Activated CD8-positive, alpha-beta T cell treated with anti-CD3 and anti-CD28 coated beads, Interleukin-2, amount 10 ng/mL, durations not matched to agents 7 days and 5 days (primary cell): ENCODE data around the gene TSPEAR. TPM values are rescaled to one million over a fixed set of nuclear protein-coding genes. Genes with fewer than 3 reads are reported as not detected.

Experiments used
- ATAC-seq: fragments of 150-1000 bp; cut with Tn5 transposase; one replicate; pipeline ENCODE4 v1.10.0; 2021; ENCODE audit warnings: moderate library complexity
- CTCF ChIA-PET: fragments of 350-600 bp; sonication (Branson Sonifier 250); formaldehyde crosslinking; loops from one replicate; lab custom pipeline; 2021; ENCODE audit warnings: antibody characterized with exemption; lab: Charles Lee
- POLR2A ChIA-PET: fragments of 350-600 bp; sonication (Branson Sonifier 250); formaldehyde crosslinking; loops from one replicate; lab custom pipeline; 2021; ENCODE audit warnings: antibody characterized with exemption; lab: Charles Lee
- DNase-seq: peaks from one replicate; pipeline ENCODE4 v3.0.0-alpha.2; 2020
- H3K27ac Mint-ChIP-seq: one replicate; pipeline ENCODE4 v1.8.0; 2021; ENCODE audit warnings: mild to moderate bottlenecking, mixed read lengths
- H3K27me3 Mint-ChIP-seq: one replicate; pipeline ENCODE4 v1.8.0; 2021; ENCODE audit warnings: low read depth, mixed read lengths
- H3K36me3 Mint-ChIP-seq: one replicate; pipeline ENCODE4 v1.8.0; 2021; ENCODE audit warnings: low read depth, mixed read lengths
- H3K4me1 Mint-ChIP-seq: one replicate; pipeline ENCODE4 v1.8.0; 2021; ENCODE audit warnings: low read depth, mixed read lengths
- H3K4me3 Mint-ChIP-seq: one replicate; pipeline ENCODE4 v1.8.0; 2021; ENCODE audit warnings: mild to moderate bottlenecking, mixed read lengths
- H3K9me3 Mint-ChIP-seq: one replicate; pipeline ENCODE4 v1.8.0; 2022; ENCODE audit warnings: mixed read lengths; ENCODE audit not compliant: insufficient read depth
- total RNA-seq, 2 experiments: library from RNA; stranded (reverse); gene quantifications; one replicate each; pipeline ENCODE4 v1.2.3, GENCODE V29; 2021

The TSPEAR gene
- total RNA-seq, 2 experiments from 2014 or later: not detected

GRCh38 chr21:44544566-44544965 lies 166.8 kb downstream of the TSPEAR start:
- no peak for DNase-seq
- no peak overlapping the region for H3K4me3 Mint-ChIP-seq
- no peak for ATAC-seq
- peaks cover 21% of the 10 kb centered on the region for H3K4me1 Mint-ChIP-seq
- peaks cover 26% of the 10 kb centered on the region for H3K9me3 Mint-ChIP-seq
- no peaks in the 10 kb centered on the region for H3K27me3 Mint-ChIP-seq
- ChIA-PET CTCF (no interaction called here), POLR2A (no interaction called here)
- peaks cover 26% of the 10 kb centered on the region for H3K36me3 Mint-ChIP-seq
- no peak overlapping the region for H3K27ac Mint-ChIP-seq

- no peak for DNase-seq
- no peak overlapping the region for H3K27ac Mint-ChIP-seq
- peaks cover 21% of the 10 kb centered on the region for H3K9me3 Mint-ChIP-seq
- peaks cover 11% of the 10 kb centered on the region for H3K4me1 Mint-ChIP-seq
- ChIA-PET POLR2A (no interaction called here), CTCF (no interaction called here)
- H3K36me3 Mint-ChIP-seq: peaks cover 19% of the 10 kb centered on the region
- H3K4me3 Mint-ChIP-seq: no peak overlapping the region
- no peaks in the 10 kb centered on the region for H3K27me3 Mint-ChIP-seq
- ATAC-seq: no peak
Observed at GRCh38 chr21:44542716-44543115, 168.7 kb downstream of the TSPEAR start.

GRCh38 chr21:44540741-44541288 lies 170.6 kb downstream of the TSPEAR start:
- Mint-ChIP-seq H3K4me1 (no peaks in the 10 kb centered on the region), H3K27me3 (no peaks in the 10 kb centered on the region), H3K4me3 (no peak overlapping the region), H3K27ac (no peak overlapping the region), H3K36me3 (peaks cover 5% of the 10 kb centered on the region), H3K9me3 (peaks cover 6% of the 10 kb centered on the region)
- ChIA-PET POLR2A (no interaction called here), CTCF (no interaction called here)
- DNase-seq: peak; percentile 9
- ATAC-seq: no peak

GRCh38 chr21:44539991-44540666 lies 171.2 kb downstream of the TSPEAR start, which contains the start of gene KRTAP10-1:
KRTAP10-1 (minus strand) TSS chr21:44540195; CDS start chr21:44540150, 45 bp downstream.
- Mint-ChIP-seq H3K4me3 (no peak within 1 kb of the TSS), H3K4me1 (no peaks in the 10 kb centered on the region), H3K9me3 (no peaks in the 10 kb centered on the region), H3K27me3 (no peaks in the 10 kb centered on the region), H3K36me3 (no peaks in the 10 kb centered on the region), H3K27ac (no peak within 1 kb of the TSS)
- no peak for ATAC-seq
- POLR2A ChIA-PET: no interaction called here
- CTCF ChIA-PET: no interaction called here
- DNase-seq: peak; percentile 12

GRCh38 chr21:44539046-44539445 lies 172.3 kb downstream of the TSPEAR start:
- ATAC-seq (no peak), DNase-seq (no peak)
- Mint-ChIP-seq H3K27me3 (peaks cover 3% of the 10 kb centered on the region), H3K27ac (no peak overlapping the region), H3K9me3 (no peaks in the 10 kb centered on the region), H3K4me1 (no peaks in the 10 kb centered on the region), H3K4me3 (no peak overlapping the region), H3K36me3 (no peaks in the 10 kb centered on the region)
- POLR2A ChIA-PET: interaction anchor here (0.7 kb wide), 1 partner anchor 601 kb away, joined by 3 read pairs; no protein-coding TSS in a partner anchor
- CTCF ChIA-PET: no interaction called here

GRCh38 chr21:44537930-44538911 lies 173.2 kb downstream of the TSPEAR start:
- H3K36me3 Mint-ChIP-seq: no peaks in the 10 kb centered on the region
- DNase-seq: no peak
- no peaks in the 10 kb centered on the region for H3K9me3 Mint-ChIP-seq
- peaks cover 3% of the 10 kb centered on the region for H3K27me3 Mint-ChIP-seq
- ChIA-PET POLR2A (interaction anchor here (0.7 kb wide), 1 partner anchor 602 kb away, joined by 3 read pairs; no protein-coding TSS in a partner anchor), CTCF (interaction anchor here (1.5 kb wide), 1 partner anchor 256 kb away, joined by 9 read pairs; no protein-coding TSS in a partner anchor)
- H3K4me1 Mint-ChIP-seq: no peaks in the 10 kb centered on the region
- H3K4me3 Mint-ChIP-seq: no peak overlapping the region
- H3K27ac Mint-ChIP-seq: no peak overlapping the region
- ATAC-seq: no peak

- DNase-seq: no peak
- ChIA-PET CTCF (interaction anchor here (0.6 to 1.5 kb wide), 3 partner anchors 26 to 83 kb away, joined by 3 to 5 read pairs (median 3); no protein-coding TSS in a partner anchor), POLR2A (interaction anchor here (0.6 kb wide), 1 partner anchor 21 kb away, joined by 3 read pairs; no protein-coding TSS in a partner anchor)
- ATAC-seq: no peak
- H3K27ac Mint-ChIP-seq: no peak overlapping the region
- no peaks in the 10 kb centered on the region for H3K4me1 Mint-ChIP-seq
- H3K27me3 Mint-ChIP-seq: peaks cover 3% of the 10 kb centered on the region
- H3K36me3 Mint-ChIP-seq: no peaks in the 10 kb centered on the region
- no peak overlapping the region for H3K4me3 Mint-ChIP-seq
- no peaks in the 10 kb centered on the region for H3K9me3 Mint-ChIP-seq
Observed at GRCh38 chr21:44535963-44536362, 175.4 kb downstream of the TSPEAR start.

- peaks cover 3% of the 10 kb centered on the region for H3K27me3 Mint-ChIP-seq
- no peak overlapping the region for H3K4me3 Mint-ChIP-seq
- H3K27ac Mint-ChIP-seq: no peak overlapping the region
- H3K9me3 Mint-ChIP-seq: no peaks in the 10 kb centered on the region
- DNase-seq (no peak), ATAC-seq (no peak)
- CTCF ChIA-PET: no interaction called here
- POLR2A ChIA-PET: no interaction called here
- no peaks in the 10 kb centered on the region for H3K36me3 Mint-ChIP-seq
- H3K4me1 Mint-ChIP-seq: no peaks in the 10 kb centered on the region
Observed at GRCh38 chr21:44534688-44535087, 176.7 kb downstream of the TSPEAR start.

GRCh38 chr21:44533891-44534627 lies 177.3 kb downstream of the TSPEAR start:
- H3K27ac Mint-ChIP-seq: no peak overlapping the region
- ATAC-seq (no peak), DNase-seq (no peak)
- peaks cover 3% of the 10 kb centered on the region for H3K27me3 Mint-ChIP-seq
- POLR2A ChIA-PET: no interaction called here
- H3K9me3 Mint-ChIP-seq: no peaks in the 10 kb centered on the region
- no peaks in the 10 kb centered on the region for H3K4me1 Mint-ChIP-seq
- CTCF ChIA-PET: no interaction called here
- no peak overlapping the region for H3K4me3 Mint-ChIP-seq
- no peaks in the 10 kb centered on the region for H3K36me3 Mint-ChIP-seq

GRCh38 chr21:44533121-44533890 lies 178.1 kb downstream of the TSPEAR start:
- ATAC-seq (no peak), DNase-seq (no peak)
- no peaks in the 10 kb centered on the region for H3K4me1 Mint-ChIP-seq
- no peaks in the 10 kb centered on the region for H3K9me3 Mint-ChIP-seq
- no peak overlapping the region for H3K27ac Mint-ChIP-seq
- CTCF ChIA-PET: no interaction called here
- peaks cover 3% of the 10 kb centered on the region for H3K27me3 Mint-ChIP-seq
- no peaks in the 10 kb centered on the region for H3K36me3 Mint-ChIP-seq
- POLR2A ChIA-PET: no interaction called here
- H3K4me3 Mint-ChIP-seq: no peak overlapping the region
